ENCODE measurements around the gene LAMTOR3.

The LAMTOR3 gene

GRCh38 chr4:99828477-99828876 is 65.8 kb downstream of the LAMTOR3 start:
- DNase-seq (ENCODE audit: low read depth in 2 of 2): no peak
- no peak overlapping the region for H3K4me3 ChIP-seq (replicated peaks in 1 of 2; ENCODE audit: low read depth in 2 of 2, low read length in 2 of 2)
- no peak for TF ChIP-seq CTCF (IDR thresholded peaks at IDR 0.05; ENCODE audit: low read depth, low read length)
